H1 (cell line): ENCODE results near the gene GLRX3.

Experiments used
- POLR2A ChIP-seq, 2 experiments: IDR thresholded peaks; 1 replicate in 1 of 2; 2 replicates in 1 of 2; pipeline ENCODE4 v1.6.1; 2011; ENCODE audit warnings: low read depth in 2 of 2, low read length in 2 of 2, mild to moderate bottlenecking in 2 of 2; ENCODE audit errors: control extremely low read depth in 1 of 2
- POLR2AphosphoS5 ChIP-seq: IDR thresholded peaks from 2 replicates; pipeline ENCODE4 v1.6.1; 2011; ENCODE audit warnings: low read depth, low read length
- YY1 ChIP-seq: IDR thresholded peaks from 2 replicates; pipeline ENCODE4 v1.6.1; 2011; ENCODE audit warnings: low read depth, mild to moderate bottlenecking, low read length

DNA sequence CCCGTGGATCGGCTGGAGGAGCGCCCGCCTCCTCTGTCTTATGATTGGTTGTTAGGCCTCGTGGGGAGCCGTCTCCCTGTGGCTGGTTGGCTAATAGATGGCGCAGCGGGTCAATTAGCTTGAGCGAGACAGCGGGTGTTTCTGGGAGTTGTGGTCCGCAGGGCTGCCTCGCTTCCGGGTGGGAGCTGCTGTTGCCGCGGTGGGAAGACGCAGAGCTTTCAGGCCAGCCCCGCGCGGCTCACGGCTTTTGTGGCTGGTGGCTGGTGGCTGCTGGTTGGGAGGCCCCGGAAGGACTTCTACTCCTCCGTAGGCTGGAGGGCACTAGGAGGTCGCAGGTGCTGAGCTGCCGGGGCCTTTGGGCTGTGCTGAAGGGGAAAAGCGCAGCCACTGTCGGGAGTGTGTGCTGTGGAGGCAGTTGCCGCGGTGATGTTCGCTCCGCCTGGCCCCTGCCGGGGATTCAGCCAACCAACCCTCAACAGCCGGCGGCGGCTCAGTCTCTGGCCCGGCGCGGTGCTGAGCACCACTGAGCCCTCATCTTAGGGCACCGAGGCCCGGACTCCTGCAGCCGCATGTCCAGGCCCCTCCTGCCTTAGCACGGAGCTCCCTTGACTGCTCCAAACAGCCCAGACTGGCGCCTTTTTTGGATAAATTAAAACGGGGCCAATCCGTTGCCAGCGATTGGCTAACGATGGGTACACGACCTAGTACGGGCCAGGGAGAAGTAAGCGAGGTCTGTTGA, 24.9 kb upstream of the GLRX3 start:
- TF ChIP-seq YY1 (no peak), POLR2AphosphoS5 (no peak; the same call in 1 of the 2 replicates), POLR2A (IDR thresholded peaks at IDR 0.05; ENCODE audit: control extremely low read depth in 1 of 2, low read depth in 2 of 2, low read length in 2 of 2) (peak; percentile 44 to 61; a peak in 2 of 3 replicates)
